Subcutaneous abdominal adipose tissue (tissue), 5 donors: ENCODE measurements around the gene WNK2.
A peak's percentile ranks its signal among the peaks of the same experiment; 100 is the strongest.

ENCODE experiments used
- H3K27ac ChIP-seq: one replicate; pipeline ENCODE4 v1.7.0; 2013; ENCODE audit warnings: low read depth, mild to moderate bottlenecking, inconsistent platforms, low read length, moderate library complexity
- H3K27me3 ChIP-seq, 5 donors: one replicate each; pipeline ENCODE4 v1.7.0; 2013; ENCODE audit warnings: low read length in 5 of 5, inconsistent platforms in 1 of 5; ENCODE audit not compliant: control insufficient read depth in 5 of 5, insufficient read depth in 4 of 5
- H3K36me3 ChIP-seq, 5 donors: one replicate each; pipeline ENCODE4 v1.7.0; 2013; ENCODE audit warnings: low read length in 5 of 5; ENCODE audit not compliant: control insufficient read depth in 5 of 5, insufficient read depth in 5 of 5
- H3K4me1 ChIP-seq, 5 donors: one replicate each; pipeline ENCODE4 v1.7.0; 2013; ENCODE audit warnings: low read length in 5 of 5, mild to moderate bottlenecking in 3 of 5, moderate library complexity in 1 of 5; ENCODE audit not compliant: control insufficient read depth in 5 of 5, insufficient read depth in 5 of 5
- H3K4me3 ChIP-seq, 5 donors: one replicate each; pipeline ENCODE4 v1.7.0; 2013; ENCODE audit warnings: low read length in 5 of 5, low read depth in 1 of 5
- H3K9ac ChIP-seq, 5 donors: one replicate each; pipeline ENCODE4 v1.7.0; 2013; ENCODE audit warnings: low read length in 5 of 5, mild to moderate bottlenecking in 4 of 5, moderate library complexity in 3 of 5
- H3K9me3 ChIP-seq, 5 donors: one replicate each; pipeline ENCODE4 v1.7.0; 2013; ENCODE audit warnings: low read length in 5 of 5; ENCODE audit not compliant: control insufficient read depth in 5 of 5
- donor health status: healthy.
- donor health status: healthy.
- donor health status: healthy.
- donor health status: healthy.
- donor health status: healthy.

Gene WNK2

DNA sequence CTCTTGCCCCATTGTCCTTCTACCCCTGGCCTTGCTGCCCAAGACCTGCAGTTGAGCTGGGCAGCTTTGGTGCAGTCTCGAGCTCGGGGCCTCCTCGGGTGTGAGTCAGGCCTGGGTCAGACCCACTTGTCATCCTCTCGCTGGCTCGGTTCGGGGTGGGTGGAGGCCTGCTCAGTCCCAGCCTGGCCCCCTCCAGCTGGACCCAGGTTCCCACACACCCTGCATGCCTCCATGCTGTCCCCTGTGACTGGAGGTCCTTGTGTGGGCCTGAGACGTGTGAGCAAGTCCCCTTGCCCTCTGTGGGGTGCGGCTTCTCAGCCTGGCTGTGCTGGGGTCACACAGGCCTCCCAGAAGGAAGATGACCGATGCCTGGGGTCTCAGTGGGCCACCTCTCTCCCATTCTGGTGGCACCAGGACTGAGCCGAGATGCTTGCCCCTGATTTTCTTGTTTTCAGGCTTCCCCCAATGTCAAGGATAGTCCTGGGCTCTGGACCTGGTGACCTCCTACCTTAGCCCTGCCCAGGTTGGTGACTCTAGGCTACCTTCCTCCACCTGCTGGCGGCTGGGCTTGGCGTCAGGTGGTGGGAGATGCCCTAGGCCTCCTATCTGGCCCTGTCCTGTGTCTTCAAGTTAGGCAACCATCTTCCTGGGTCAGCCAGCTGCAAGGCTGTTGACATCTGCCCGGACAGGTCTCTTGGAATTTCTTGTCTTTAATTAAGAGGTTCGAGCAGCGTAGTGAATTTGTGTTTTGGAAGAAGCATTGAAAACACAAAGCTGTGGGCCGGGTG lies 15.1 kb downstream of the WNK2 start:
- Histone ChIP-seq H3K9ac (peak overlapping the region in 1 of 5 donors; percentile 20), H3K9me3 (peaks cover 0 to 8% (median 6%) of the 10 kb centered on the region in 5 donors), H3K4me3 (no peak overlapping the region), H3K36me3 (no peaks in the 10 kb centered on the region), H3K27me3 (peaks cover 0 to 14% (median 5%) of the 10 kb centered on the region in 5 donors), H3K27ac (no peak overlapping the region), H3K4me1 (no peaks in the 10 kb centered on the region)

- peaks cover 0 to 16% (median 5%) of the 10 kb centered on the region in 5 donors for H3K27me3 ChIP-seq
- peaks cover 0 to 9% (median 5%) of the 10 kb centered on the region in 5 donors for H3K4me1 ChIP-seq
- H3K4me3 ChIP-seq, result no peak overlapping the region
- H3K9me3 ChIP-seq, result peaks cover 0 to 8% (median 6%) of the 10 kb centered on the region in 5 donors
- H3K36me3 ChIP-seq, result no peaks in the 10 kb centered on the region
- no peak overlapping the region for H3K27ac ChIP-seq
- no peak overlapping the region for H3K9ac ChIP-seq
These were observed 16.5 kb downstream of the WNK2 start for GRCh38 chr9:93200449-93200742.

DNA sequence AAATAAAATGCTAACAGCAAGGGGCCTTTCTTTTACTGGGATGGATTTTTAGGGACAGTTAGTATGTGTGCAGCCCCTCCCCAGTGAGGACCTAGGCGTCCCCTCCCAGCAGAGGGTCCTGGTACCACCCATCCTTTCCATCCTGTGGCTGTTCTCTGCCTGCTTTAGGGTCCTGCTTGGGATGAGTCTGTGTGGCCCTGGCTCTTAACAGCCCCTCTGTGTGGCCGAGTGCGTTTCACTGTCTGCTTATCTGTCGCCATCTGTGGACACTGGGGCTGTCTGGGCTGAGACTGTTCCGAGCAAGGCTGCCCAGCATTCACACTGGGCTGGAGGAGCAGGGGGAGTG lies 17.0 kb downstream of the WNK2 start:
- Histone ChIP-seq H3K4me3 (no peak overlapping the region), H3K4me1 (peaks cover 0 to 15% (median 11%) of the 10 kb centered on the region in 5 donors), H3K27me3 (peaks cover 0 to 16% (median 5%) of the 10 kb centered on the region in 5 donors), H3K9ac (no peak overlapping the region), H3K27ac (no peak overlapping the region), H3K36me3 (no peaks in the 10 kb centered on the region), H3K9me3 (peaks cover 0 to 8% (median 6%) of the 10 kb centered on the region in 5 donors)

- H3K36me3 ChIP-seq, result no peaks in the 10 kb centered on the region
- H3K27me3 ChIP-seq, result peaks cover 0 to 16% (median 3%) of the 10 kb centered on the region in 5 donors
- H3K4me3 ChIP-seq, result no peak overlapping the region
- H3K4me1 ChIP-seq, result peaks cover 0 to 34% (median 31%) of the 10 kb centered on the region in 5 donors
- H3K27ac ChIP-seq, result no peak overlapping the region
- no peaks in the 10 kb centered on the region for H3K9me3 ChIP-seq
- H3K9ac ChIP-seq, result no peak overlapping the region
These were observed 19.2 kb downstream of the WNK2 start for GRCh38 chr9:93203026-93203717.

GRCh38 chr9:93203718-93204469 lies 20.0 kb downstream of the WNK2 start:
- no peak overlapping the region for H3K27ac ChIP-seq
- H3K4me3 ChIP-seq, result no peak overlapping the region
- no peaks in the 10 kb centered on the region for H3K36me3 ChIP-seq
- H3K9me3 ChIP-seq, result no peaks in the 10 kb centered on the region
- peaks cover 0 to 16% (median 3%) of the 10 kb centered on the region in 5 donors for H3K27me3 ChIP-seq
- no peak overlapping the region for H3K9ac ChIP-seq
- peaks cover 0 to 37% (median 31%) of the 10 kb centered on the region in 5 donors for H3K4me1 ChIP-seq

GRCh38 chr9:93204470-93205043 lies 20.6 kb downstream of the WNK2 start:
- Histone ChIP-seq H3K9ac (no peak overlapping the region), H3K9me3 (no peaks in the 10 kb centered on the region), H3K4me3 (no peak overlapping the region), H3K27me3 (peaks cover 0 to 16% (median 3%) of the 10 kb centered on the region in 5 donors), H3K4me1 (peaks cover 0 to 37% (median 31%) of the 10 kb centered on the region in 5 donors), H3K36me3 (no peaks in the 10 kb centered on the region), H3K27ac (no peak overlapping the region)

- no peaks in the 10 kb centered on the region for H3K9me3 ChIP-seq
- no peak overlapping the region for H3K4me3 ChIP-seq
- peaks cover 0 to 37% (median 31%) of the 10 kb centered on the region in 5 donors for H3K4me1 ChIP-seq
- H3K9ac ChIP-seq, result no peak overlapping the region
- peaks cover 0 to 16% (median 3%) of the 10 kb centered on the region in 5 donors for H3K27me3 ChIP-seq
- no peaks in the 10 kb centered on the region for H3K36me3 ChIP-seq
- H3K27ac ChIP-seq, result no peak overlapping the region
These were observed 21.3 kb downstream of the WNK2 start for GRCh38 chr9:93205045-93205768.

GRCh38 chr9:93205896-93206575 lies 22.1 kb downstream of the WNK2 start:
- H3K4me1 ChIP-seq, result peaks cover 0 to 37% (median 31%) of the 10 kb centered on the region in 5 donors
- H3K36me3 ChIP-seq, result no peaks in the 10 kb centered on the region
- H3K27ac ChIP-seq, result no peak overlapping the region
- peaks cover 0 to 16% (median 3%) of the 10 kb centered on the region in 5 donors for H3K27me3 ChIP-seq
- no peak overlapping the region for H3K4me3 ChIP-seq
- H3K9ac ChIP-seq, result no peak overlapping the region
- H3K9me3 ChIP-seq, result no peaks in the 10 kb centered on the region

DNA sequence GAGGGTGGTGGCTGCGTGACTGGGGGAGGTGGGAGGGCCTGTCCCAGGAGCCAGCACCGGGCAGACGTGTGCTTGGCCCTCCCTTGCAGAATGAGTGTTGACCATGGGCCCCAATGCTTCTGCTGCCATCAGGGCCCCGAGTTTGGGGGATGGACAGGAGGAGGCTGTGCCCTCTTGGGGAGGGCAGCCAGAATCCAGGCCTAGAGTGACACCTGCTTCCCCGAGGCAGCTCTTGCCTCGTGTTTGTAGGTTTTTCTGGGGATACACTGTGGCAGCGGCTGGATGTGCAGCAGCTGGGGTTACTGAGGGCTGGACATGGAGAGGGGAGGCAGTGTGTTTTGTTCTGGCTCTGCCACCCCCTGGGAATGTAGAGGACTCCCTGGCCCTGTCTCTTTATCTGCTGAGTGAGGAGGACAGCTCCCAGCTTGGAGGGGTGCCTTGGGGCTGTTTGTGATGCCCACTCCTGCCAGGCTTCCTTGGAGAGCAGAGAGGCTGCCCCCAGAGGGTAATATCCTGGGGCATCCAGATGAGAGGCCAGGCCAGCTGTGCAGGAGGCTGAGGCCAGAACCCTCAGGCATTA lies 22.7 kb downstream of the WNK2 start:
- Histone ChIP-seq H3K4me1 (peaks cover 0 to 37% (median 31%) of the 10 kb centered on the region in 5 donors), H3K9me3 (no peaks in the 10 kb centered on the region), H3K36me3 (no peaks in the 10 kb centered on the region), H3K9ac (no peak overlapping the region), H3K27ac (no peak overlapping the region), H3K27me3 (peaks cover 0 to 16% (median 3%) of the 10 kb centered on the region in 5 donors), H3K4me3 (no peak overlapping the region)
